HG03558 (cell line): Measurements from ENCODE around the gene KPNA2.
"Not testable (repeated sequence)": the region's sequence is repeated elsewhere in the genome, so short reads cannot be mapped to it uniquely, and the experiment has no call there.

Source experiments
- ATAC-seq: cut with Tn5 transposase; IDR thresholded peaks from one replicate; pipeline ENCODE4 v1.9.1; 2021; ENCODE audit warnings: moderate number of reproducible peaks; ENCODE audit not compliant: unreplicated experiment; ENCODE audit errors: extremely low read depth

The KPNA2 gene

DNA sequence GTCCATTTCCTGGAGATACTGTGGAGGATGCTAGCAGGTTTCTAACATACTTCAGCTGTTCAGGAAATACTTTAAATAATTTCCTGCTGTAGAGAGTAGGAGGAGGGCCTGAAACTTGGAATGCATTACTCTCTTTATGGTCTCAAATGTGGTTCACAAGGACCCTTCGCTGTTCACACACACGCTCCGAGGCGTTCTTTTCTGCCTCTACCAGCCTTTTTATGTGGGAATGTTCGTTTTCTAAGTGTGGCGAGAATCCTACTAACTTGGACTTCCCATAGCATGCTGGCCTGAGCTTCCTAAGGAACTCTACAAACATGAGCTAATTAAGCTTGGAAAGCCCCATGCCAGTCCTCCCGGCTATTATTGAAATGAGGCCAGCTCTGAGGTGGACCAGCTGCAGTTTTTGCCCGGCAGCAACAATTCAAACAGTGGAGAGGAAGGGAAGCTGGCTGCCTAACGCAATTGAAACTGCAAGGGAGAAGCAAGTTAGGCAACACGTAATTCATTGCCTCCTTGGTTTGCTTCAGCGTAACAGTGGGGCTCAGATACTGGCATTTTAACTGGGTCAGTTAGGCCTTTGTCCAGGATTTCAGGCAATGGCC, 18.9 kb downstream of the KPNA2 start:
- no peak for ATAC-seq

DNA sequence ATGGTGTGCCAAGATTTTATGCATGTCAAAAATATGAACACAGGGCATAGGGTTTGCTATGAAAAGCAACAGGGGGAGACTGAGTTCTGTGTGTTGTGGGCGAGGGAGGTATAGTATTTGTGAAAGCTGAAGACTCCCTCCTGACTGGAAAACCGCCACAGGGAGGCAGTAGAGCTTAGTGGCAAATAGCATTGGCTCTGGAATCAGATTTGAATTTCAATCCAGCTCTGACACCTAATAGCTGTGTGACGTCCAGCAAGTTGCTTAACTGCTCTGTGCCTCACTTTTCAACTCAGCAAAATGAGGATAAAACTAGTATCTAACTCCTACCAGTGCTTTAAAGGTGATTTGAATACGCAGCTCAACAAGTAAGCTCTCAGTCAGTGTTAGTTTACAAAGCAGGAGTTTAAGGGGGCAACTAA, 22.0 kb downstream of the KPNA2 start:
- no peak for ATAC-seq

DNA sequence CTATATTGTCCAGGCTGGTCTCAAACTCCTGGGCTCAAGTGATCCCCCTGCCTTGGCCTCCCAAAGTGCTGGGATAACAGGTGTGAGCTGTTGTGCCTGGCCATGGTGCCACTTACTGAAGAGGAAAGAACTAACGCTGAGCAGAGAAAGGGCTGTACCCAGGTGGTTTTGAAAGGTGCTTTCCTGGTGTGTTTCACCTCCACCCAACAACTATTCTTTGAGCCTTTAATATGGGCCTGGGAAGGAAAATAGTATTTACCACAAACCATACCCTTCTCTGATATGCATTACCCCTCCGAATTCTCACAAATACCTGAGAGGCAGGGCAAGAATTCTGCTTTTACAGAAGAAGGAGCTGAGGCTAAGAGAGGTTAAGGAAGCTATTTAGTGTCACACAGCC, 24.8 kb downstream of the KPNA2 start:
- no peak for ATAC-seq

GRCh38 chr17:68061512-68062313, 26.2 kb downstream of the KPNA2 start:
- no peak for ATAC-seq

DNA sequence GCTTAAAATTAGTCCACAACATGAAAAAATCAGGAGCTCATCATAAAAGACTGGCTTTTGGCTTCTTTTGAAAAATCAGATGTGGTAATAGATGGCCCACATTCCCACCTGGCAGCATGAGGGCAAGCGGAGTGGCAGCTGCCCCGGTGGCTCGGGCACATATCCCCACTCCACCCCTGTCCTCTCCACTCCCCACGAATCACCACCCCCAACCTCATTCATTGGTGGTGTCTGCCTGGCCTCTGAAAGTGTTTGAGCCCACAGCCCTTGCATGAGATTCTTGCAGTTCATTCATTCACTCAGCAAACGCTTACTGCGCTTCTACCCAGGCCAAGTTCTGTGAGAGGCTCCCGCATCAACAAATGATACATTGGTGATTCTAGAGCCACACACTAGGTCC, 29.8 kb downstream of the KPNA2 start:
- not testable (repeated sequence) for ATAC-seq

GRCh38 chr17:68068512-68068911, 33.0 kb downstream of the KPNA2 start:
- not testable (repeated sequence) for ATAC-seq

DNA sequence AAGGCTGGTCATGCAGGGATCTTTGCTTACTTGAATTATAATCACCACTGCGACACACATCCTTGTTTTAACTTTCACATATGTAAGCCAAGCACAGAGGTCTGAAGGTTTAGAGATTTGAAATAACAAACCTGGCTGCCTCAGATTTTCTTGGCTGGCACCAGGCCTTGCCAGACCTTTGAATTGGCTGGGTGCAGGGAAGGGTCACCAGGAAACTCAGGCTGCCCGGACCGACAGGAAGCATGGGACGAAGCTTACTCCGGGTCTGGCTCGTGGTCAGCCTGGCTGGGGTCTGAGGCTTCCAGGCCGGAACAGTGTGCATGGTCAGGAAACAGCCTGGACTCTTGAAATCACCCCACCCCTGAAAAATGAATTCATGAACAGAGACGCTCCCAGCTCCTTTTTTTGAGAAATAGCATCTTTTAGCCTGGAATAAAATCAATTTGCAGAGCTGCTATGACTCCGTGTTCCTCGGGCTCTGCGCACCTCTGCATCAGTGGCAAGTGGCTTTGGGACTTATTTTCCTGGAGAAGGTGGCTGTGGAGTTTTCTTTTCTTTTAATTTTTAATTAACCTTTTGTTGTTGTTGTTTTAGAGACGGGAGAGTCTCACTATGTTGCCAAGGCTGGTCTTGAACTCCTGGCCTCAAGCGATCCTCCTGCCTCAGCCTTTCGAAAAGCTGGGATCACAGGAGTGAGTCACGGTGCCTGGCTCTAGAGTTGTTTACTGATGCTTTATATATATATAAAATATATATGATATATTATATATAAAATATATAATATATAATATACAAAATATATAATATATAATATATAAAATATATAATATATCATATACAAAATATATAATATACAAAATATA, 35.3 kb downstream of the KPNA2 start:
- not testable (repeated sequence) for ATAC-seq

- no peak for ATAC-seq
These were observed 38.7 kb downstream of the KPNA2 start for GRCh38 chr17:68074279-68074678.

GRCh38 chr17:68075953-68076607, 40.5 kb downstream of the KPNA2 start:
- ATAC-seq: not testable (repeated sequence)

DNA sequence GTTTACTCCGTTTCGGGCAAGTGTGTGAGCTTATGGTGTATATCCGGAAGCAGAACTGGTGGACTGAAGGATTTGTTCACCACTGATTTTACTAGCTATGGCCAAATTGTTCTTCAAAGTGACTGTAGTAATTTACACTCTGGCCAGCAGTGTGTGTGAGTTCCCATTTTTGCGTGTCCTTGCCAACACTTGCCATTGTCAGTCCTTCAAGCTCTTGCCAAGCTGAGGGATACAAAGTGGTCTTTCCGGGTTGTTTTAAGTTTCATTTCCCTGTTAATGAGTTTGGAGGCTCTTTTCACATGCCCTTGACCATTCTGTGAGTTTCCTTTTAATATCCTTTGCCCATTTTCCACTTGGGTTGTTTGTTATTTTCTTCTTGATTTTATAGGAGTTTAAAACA, 42.0 kb downstream of the KPNA2 start:
- not testable (repeated sequence) for ATAC-seq

GRCh38 chr17:68080411-68081150, 45.0 kb downstream of the KPNA2 start:
- ATAC-seq: no peak

DNA sequence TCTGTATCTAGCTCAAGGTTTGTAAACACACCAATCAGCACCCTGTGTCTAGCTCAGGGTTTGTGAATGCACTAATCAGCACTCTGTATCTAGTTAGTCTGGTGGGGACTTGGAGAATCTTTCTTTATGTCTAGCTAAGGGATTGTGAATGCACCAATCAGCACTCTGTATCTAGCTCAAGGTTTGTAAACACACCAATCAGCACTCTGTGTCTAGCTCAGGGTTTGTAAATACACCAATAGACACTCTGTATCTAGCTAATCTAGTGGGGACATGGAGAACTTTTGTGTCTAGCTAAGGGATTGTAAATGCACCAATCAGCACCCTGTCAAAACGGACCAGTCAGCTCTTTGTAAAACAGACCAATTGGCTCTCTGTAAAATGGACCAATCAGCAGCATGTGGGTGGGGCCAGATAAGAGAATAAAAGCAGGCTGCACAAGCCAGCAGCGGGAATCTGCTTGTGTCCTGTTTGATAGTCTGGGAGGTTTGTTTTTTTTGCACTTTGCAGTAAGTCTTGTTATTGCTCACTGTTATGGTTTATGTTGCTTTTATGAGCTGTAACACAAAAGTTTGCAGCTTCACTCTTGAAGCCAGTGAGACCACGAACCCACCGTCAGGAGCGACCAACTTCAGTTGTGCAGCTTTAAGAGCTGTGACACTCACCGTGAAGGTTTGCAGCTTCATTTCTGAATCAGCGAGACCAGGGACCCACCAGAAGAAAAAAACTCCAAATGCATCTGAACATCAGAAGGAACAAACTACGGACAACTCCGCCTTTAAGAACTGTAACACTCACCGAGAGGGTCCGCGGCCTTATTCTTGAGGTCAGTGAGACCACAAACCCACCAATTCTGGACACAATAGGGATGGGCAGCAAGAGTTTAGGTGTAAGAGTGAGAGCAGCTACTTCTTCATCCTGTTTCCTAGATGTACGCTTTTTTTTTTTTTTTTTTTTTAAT, 46.0 kb downstream of the KPNA2 start:
- not testable (repeated sequence) for ATAC-seq

- ATAC-seq: no peak
These were observed 50.3 kb downstream of the KPNA2 start for GRCh38 chr17:68085771-68086381.

DNA sequence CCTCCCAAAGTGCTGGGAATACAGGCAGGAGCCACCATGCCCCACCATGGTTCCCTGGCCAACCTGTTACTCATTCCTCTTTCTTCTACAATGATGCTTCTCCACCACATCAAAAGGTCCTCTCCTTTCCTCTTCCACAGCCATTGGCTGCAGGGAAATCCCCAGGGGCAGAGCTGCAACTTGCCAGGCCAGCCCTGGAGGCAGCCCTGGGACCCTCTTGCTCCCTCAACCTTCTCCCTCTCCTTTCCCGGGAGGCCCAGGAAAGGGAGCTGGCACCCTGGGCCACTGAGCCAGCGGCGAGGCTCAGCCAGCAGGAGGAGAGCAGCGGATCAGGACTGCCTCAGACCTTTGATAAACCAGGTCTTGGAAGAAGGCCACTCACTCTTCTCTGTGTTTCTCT, 51.1 kb downstream of the KPNA2 start:
- ATAC-seq: not testable (repeated sequence)

DNA sequence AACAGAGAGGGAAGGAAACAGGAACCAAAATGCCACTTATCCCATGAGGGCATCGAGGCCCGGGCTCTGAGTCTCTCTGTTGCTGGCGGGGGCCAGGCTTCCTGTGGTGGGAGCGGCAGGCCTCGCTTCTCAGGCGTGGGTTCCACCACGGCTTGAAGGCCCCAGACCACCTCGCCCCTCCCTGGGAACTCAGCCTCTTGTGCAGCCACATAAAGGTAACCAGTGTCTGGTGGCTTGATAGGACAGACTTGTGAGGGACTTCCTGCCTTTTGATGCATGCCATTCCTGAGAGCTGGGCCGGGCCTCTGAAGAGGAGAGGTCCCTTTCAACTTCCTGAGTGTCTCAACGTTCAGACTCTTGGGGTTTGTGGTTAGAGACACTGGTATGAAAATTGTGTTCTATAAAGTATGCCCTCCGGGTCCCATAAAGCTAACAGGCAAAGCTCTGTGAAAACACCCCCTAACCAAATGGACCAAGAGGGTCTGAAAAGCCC, 51.6 kb downstream of the KPNA2 start:
- ATAC-seq: not testable (repeated sequence)

DNA sequence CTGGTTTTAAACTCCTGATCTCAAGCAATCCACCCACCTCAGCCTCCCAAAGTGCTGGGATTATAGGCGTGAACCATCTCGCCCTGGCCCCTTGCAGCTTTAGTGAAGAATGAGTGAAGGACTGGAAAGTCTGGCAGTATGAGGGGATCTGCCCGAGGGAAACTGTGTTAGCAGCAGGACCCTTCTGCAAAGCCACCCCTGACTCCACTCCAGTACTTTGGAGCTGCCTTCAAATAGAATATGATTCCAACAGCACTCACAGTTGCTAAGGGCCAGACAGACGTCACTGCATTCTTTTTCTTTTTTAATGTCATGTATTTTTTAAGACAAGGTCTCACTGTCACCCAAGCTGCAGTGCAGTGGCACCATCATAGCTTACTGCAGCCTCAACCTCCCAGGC, 52.3 kb downstream of the KPNA2 start:
- no peak for ATAC-seq

- ATAC-seq: no peak
These were observed 54.3 kb downstream of the KPNA2 start for GRCh38 chr17:68089881-68090280.

- ATAC-seq: no peak
These were observed 59.0 kb downstream of the KPNA2 start for GRCh38 chr17:68094481-68095078.
